OCI-LY1 (cell line): Measurements from ENCODE around the gene CLEC16A.

Source experiments
- H2AFZ ChIP-seq: fragments of 200-600 bp; sonication (generic), shearing (Covaris generic); 2 replicates; pipeline ENCODE4 v1.6.0; 2014; ENCODE audit warnings: antibody characterized with exemption, mild to moderate bottlenecking, low read length
- H3F3A ChIP-seq: fragments of 200-600 bp; sonication (generic), shearing (Covaris generic); 2 replicates; pipeline ENCODE4 v1.6.0; 2014; ENCODE audit warnings: mild to moderate bottlenecking, antibody characterized with exemption, low read length, moderate library complexity; ENCODE audit not compliant: insufficient read depth
- H3K27ac ChIP-seq: fragments of 200-600 bp; sonication (generic); 2 replicates; pipeline ENCODE4 v1.5.1; 2014; ENCODE audit warnings: low read length, mixed run types, mild to moderate bottlenecking, low read depth; ENCODE audit not compliant: poor library complexity, severe bottlenecking
- H3K27me3 ChIP-seq: fragments of 200-600 bp; sonication (generic); 2 replicates; pipeline ENCODE4 v1.6.0; 2014; ENCODE audit warnings: antibody characterized with exemption, mild to moderate bottlenecking, low read length, moderate library complexity; ENCODE audit not compliant: insufficient read depth
- H3K36me3 ChIP-seq: fragments of 200-600 bp; sonication (generic); 2 replicates; pipeline ENCODE4 v1.6.1; 2014; ENCODE audit warnings: mild to moderate bottlenecking, antibody characterized with exemption, low read length, moderate library complexity, mixed read lengths; ENCODE audit not compliant: insufficient read depth
- H3K4me1 ChIP-seq: fragments of 200-600 bp; sonication (generic); 2 replicates; pipeline ENCODE4 v1.5.1; 2014; ENCODE audit warnings: mild to moderate bottlenecking, low read length, moderate library complexity; ENCODE audit not compliant: insufficient read depth, severe bottlenecking
- H3K4me2 ChIP-seq: fragments of 200-600 bp; sonication (generic), shearing (Covaris generic); 2 replicates; pipeline ENCODE4 v1.6.1; 2014; ENCODE audit warnings: low read length
- H3K4me3 ChIP-seq: fragments of 200-600 bp; sonication (generic); 2 replicates; pipeline ENCODE4 v1.5.1; 2014; ENCODE audit warnings: low read length, low read depth, mild to moderate bottlenecking, mixed read lengths; ENCODE audit not compliant: poor library complexity, severe bottlenecking
- H3K79me2 ChIP-seq: fragments of 200-600 bp; shearing (Covaris generic); 2 replicates; pipeline ENCODE4 v1.6.1; 2016; ENCODE audit warnings: mixed run types, low read length, mixed read lengths; ENCODE audit not compliant: insufficient read depth
- H3K9ac ChIP-seq: fragments of 200-600 bp; sonication (generic), shearing (Covaris generic); 2 replicates; pipeline ENCODE4 v1.6.1; 2014; ENCODE audit warnings: mild to moderate bottlenecking, low read length, mixed read lengths
- H3K9me2 ChIP-seq: fragments of 200-600 bp; sonication (generic), shearing (Covaris generic); 2 replicates; pipeline ENCODE4 v1.6.1; 2014; ENCODE audit warnings: low read depth, mild to moderate bottlenecking, low read length, mixed read lengths
- H3K9me3 ChIP-seq: fragments of 200-600 bp; shearing (Covaris generic); 2 replicates; pipeline ENCODE4 v1.6.1; 2014; ENCODE audit warnings: low read length, mixed read lengths
- H4K20me1 ChIP-seq: fragments of 200-600 bp; sonication (generic), shearing (Covaris generic); 2 replicates; pipeline ENCODE4 v1.6.0; 2016; ENCODE audit warnings: mild to moderate bottlenecking, low read length; ENCODE audit not compliant: insufficient read depth
- CTCF ChIP-seq: fragments of 200-600 bp; sonication (generic), shearing (Covaris generic); IDR thresholded peaks from 2 replicates; pipeline ENCODE4 v1.5.1; 2017; ENCODE audit warnings: mild to moderate bottlenecking, antibody characterized with exemption, low read length, moderate library complexity, mixed read lengths
- EZH2 ChIP-seq: fragments of 200-600 bp; sonication (generic), shearing (Covaris generic); IDR thresholded peaks from 2 replicates; pipeline ENCODE4 v1.8.0; 2017; ENCODE audit warnings: borderline replicate concordance, mixed run types, mild to moderate bottlenecking, antibody characterized with exemption, low read length, moderate library complexity, mixed read lengths

CLEC16A gene

GRCh38 chr16:11098601-11099390, 154.4 kb downstream of the CLEC16A start:
- no peak overlapping the region; the same call in 1 of the 2 replicates for H3K9ac ChIP-seq

DNA sequence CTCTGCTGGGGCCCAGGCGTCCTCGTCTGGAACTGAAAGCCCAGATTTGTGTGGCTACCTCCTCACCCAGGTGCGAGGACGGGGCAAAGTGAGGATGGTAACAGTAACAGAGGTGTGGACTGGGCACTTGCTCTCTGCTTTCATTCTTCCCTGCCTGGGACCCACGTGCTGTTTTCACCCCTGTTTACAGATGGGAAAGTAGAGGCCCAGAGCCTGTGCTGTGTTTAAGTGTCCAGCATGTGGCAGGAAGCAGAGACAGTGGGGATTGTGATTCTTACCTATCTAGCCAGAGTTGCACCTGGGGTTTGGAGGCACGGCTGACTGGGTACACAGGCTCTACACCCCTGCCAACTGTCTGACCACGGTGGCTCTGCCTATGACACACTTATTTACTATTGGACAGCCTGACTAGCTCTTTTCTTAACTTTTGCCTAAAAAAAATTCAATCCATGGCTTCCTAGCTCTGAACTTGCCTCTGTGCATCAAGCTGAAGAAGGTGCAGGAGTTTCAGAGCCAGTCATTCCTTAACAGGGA, 155.4 kb downstream of the CLEC16A start:
- Histone ChIP-seq H3K9me3 (no peaks in the 10 kb centered on the region), H2AFZ (no peak overlapping the region), H3K4me3 (peak overlapping the region; percentile 56), H3K79me2 (no peaks in the 10 kb centered on the region), H3K4me1 (peaks cover 72% of the 10 kb centered on the region), H3F3A (0 out of 2 replicates have a peak, but pooled peaks cover under 1% of the 10 kb centered on the region), H3K9me2 (no peaks in the 10 kb centered on the region), H3K4me2 (peak overlapping the region; percentile 71), H4K20me1 (no peaks in the 10 kb centered on the region), H3K9ac (peak overlapping the region; percentile 76), H3K27ac (peak overlapping the region; percentile 97), H3K27me3 (no peaks in the 10 kb centered on the region), H3K36me3 (no peaks in the 10 kb centered on the region)
- TF ChIP-seq EZH2: no peak
- TF ChIP-seq CTCF: no peak

More at GRCh38 chr16:11098601-11099390, 154.4 kb downstream of the CLEC16A start:
- H3K79me2 ChIP-seq: no peaks in the 10 kb centered on the region
- H3K27me3 ChIP-seq: no peaks in the 10 kb centered on the region
- H3K4me3 ChIP-seq: no peak overlapping the region
- peak overlapping the region; percentile 97 for H3K27ac ChIP-seq
- no peaks in the 10 kb centered on the region for H3K9me3 ChIP-seq
- H3K4me2 ChIP-seq: no peak overlapping the region
- no peaks in the 10 kb centered on the region for H3K9me2 ChIP-seq
- 0 out of 2 replicates have a peak, but pooled peaks cover 4% of the 10 kb centered on the region for H3F3A ChIP-seq
- peaks cover 75% of the 10 kb centered on the region for H3K4me1 ChIP-seq
- no peaks in the 10 kb centered on the region for H4K20me1 ChIP-seq
- no peak overlapping the region for H2AFZ ChIP-seq
- TF ChIP-seq EZH2 (no peak), CTCF (no peak)
- H3K36me3 ChIP-seq: no peaks in the 10 kb centered on the region

GRCh38 chr16:11100239-11100750, 155.9 kb downstream of the CLEC16A start:
- no peaks in the 10 kb centered on the region for H3K79me2 ChIP-seq
- no peaks in the 10 kb centered on the region for H3K27me3 ChIP-seq
- peaks cover 72% of the 10 kb centered on the region for H3K4me1 ChIP-seq
- H3K27ac ChIP-seq: peak overlapping the region; percentile 97
- H3K9me3 ChIP-seq: no peaks in the 10 kb centered on the region
- no peaks in the 10 kb centered on the region for H3F3A ChIP-seq
- TF ChIP-seq EZH2 (no peak), CTCF (no peak)
- no peaks in the 10 kb centered on the region for H4K20me1 ChIP-seq
- H3K36me3 ChIP-seq: no peaks in the 10 kb centered on the region
- H2AFZ ChIP-seq: no peak overlapping the region
- no peaks in the 10 kb centered on the region for H3K9me2 ChIP-seq
- peak overlapping the region; percentile 76 for H3K9ac ChIP-seq
- H3K4me3 ChIP-seq: peak overlapping the region; percentile 56
- H3K4me2 ChIP-seq: peak overlapping the region; percentile 71
